GM21717 (cell line): Measurements from ENCODE around the gene ARID1B.

Experiments used
- ATAC-seq: cut with Tn5 transposase; IDR thresholded peaks from one replicate; pipeline ENCODE4 v1.9.1; 2021; ENCODE audit warnings: mild to moderate bottlenecking, moderate library complexity; ENCODE audit not compliant: unreplicated experiment

The ARID1B gene

GRCh38 chr6:156776840-156777576 is at the start of gene ARID1B:
Gene ARID1B, plus strand, starts transcription at chr6:156777378. Its CDS starts 303 bp downstream, at chr6:156777681.
- ATAC-seq = peak; percentile 48

GRCh38 chr6:156727715-156728385 is 49.3 kb upstream of the ARID1B start:
- ATAC-seq = no peak

- ATAC-seq = no peak
Measured at GRCh38 chr6:156729248-156729647, 47.9 kb upstream of the ARID1B start.

- no peak for ATAC-seq
Measured at GRCh38 chr6:156731396-156731795, 45.8 kb upstream of the ARID1B start.

- ATAC-seq = no peak
Measured at GRCh38 chr6:156735751-156736150, 41.4 kb upstream of the ARID1B start.

GRCh38 chr6:156740604-156741003 is 36.6 kb upstream of the ARID1B start:
- no peak for ATAC-seq

- peak; percentile 58 for ATAC-seq
Measured at GRCh38 chr6:156741287-156742073, 35.7 kb upstream of the ARID1B start.

GRCh38 chr6:156747715-156748114 is 29.5 kb upstream of the ARID1B start:
- no peak for ATAC-seq

- ATAC-seq = no peak
Measured at GRCh38 chr6:156748504-156748903, 28.7 kb upstream of the ARID1B start.

- ATAC-seq = peak; percentile 79
Measured at GRCh38 chr6:156752666-156753301, 24.4 kb upstream of the ARID1B start.

GRCh38 chr6:156756630-156757610 is 20.3 kb upstream of the ARID1B start:
- no peak for ATAC-seq

GRCh38 chr6:156757849-156758248 is 19.3 kb upstream of the ARID1B start:
- ATAC-seq = no peak

GRCh38 chr6:156760377-156760776 is 16.8 kb upstream of the ARID1B start:
- no peak for ATAC-seq

GRCh38 chr6:156762547-156762946 is 14.6 kb upstream of the ARID1B start:
- ATAC-seq = no peak

GRCh38 chr6:156765117-156765516 is 12.1 kb upstream of the ARID1B start:
- no peak for ATAC-seq

GRCh38 chr6:156767603-156768467 is 9.3 kb upstream of the ARID1B start:
- peak; percentile 91 for ATAC-seq

- no peak for ATAC-seq
Measured at GRCh38 chr6:156771047-156771446, 6.1 kb upstream of the ARID1B start.

- no peak for ATAC-seq
Measured at GRCh38 chr6:156771761-156772160, 5.4 kb upstream of the ARID1B start.

GRCh38 chr6:156773476-156773875 is 3.7 kb upstream of the ARID1B start:
- no peak for ATAC-seq
